ENCODE results near the gene ARL8B. TPM values are rescaled to one million over a fixed set of nuclear protein-coding genes. Genes with fewer than 3 reads are reported as not detected.

ARL8B gene
- total and polyA plus RNA-seq, 9 of the 15 experiments (the other 6 are each of a cell fraction or from before 2014, with no cell fraction given) = 28.5 to 99.4 (median 77.2) TPM

- TF ChIP-seq GTF3C2 (IDR thresholded peaks at IDR 0.05; ENCODE audit: borderline replicate concordance, extremely low read depth, insufficient read length) (no peak), ZKSCAN1 (IDR thresholded peaks at IDR 0.05; ENCODE audit: low read depth, low read length) (peak; percentile 9; the same call in 1 of the 2 replicates), USF1 (CRISPR knock-in tag; IDR thresholded peaks at IDR 0.05) (peak; percentile 47; the same call in 1 of the 2 replicates), HNRNPLL (IDR thresholded peaks at IDR 0.05; ENCODE audit: low read depth, low read length, poor library complexity, severe bottlenecking) (no peak), ZNF551 (CRISPR knock-in tag; IDR thresholded peaks at IDR 0.05) (no peak), TAF15 (IDR thresholded peaks at IDR 0.05; ENCODE audit: low read depth, low read length) (no peak), SRSF3 (IDR thresholded peaks at IDR 0.05; ENCODE audit: insufficient read depth, low read length) (no peak), ZNF282 (CRISPR knock-in tag; IDR thresholded peaks at IDR 0.05) (no peak), NFIC (IDR thresholded peaks at IDR 0.05) (no peak), E2F4 (CRISPR knock-in tag; IDR thresholded peaks at IDR 0.05; ENCODE audit: low read depth) (no peak), MTA2 (IDR thresholded peaks at IDR 0.05; ENCODE audit: low read depth) (no peak), STAT6 (CRISPR knock-in tag; IDR thresholded peaks at IDR 0.05) (no peak), ARNT (IDR thresholded peaks at IDR 0.05) (peak in 1 of 2 experiments; percentile 85; a peak in 3 of 4 replicates), BCL6 (CRISPR knock-in tag; IDR thresholded peaks at IDR 0.05) (no peak), STAT5A (IDR thresholded peaks at IDR 0.05; ENCODE audit: borderline replicate concordance, low read length) (no peak), MAFK (IDR thresholded peaks at IDR 0.05; ENCODE audit: low read length) (no peak), ZNF165 (CRISPR knock-in tag; IDR thresholded peaks at IDR 0.05; ENCODE audit: borderline replicate concordance) (no peak)
Measured at GRCh38 chr3:5187156-5187919, 65.2 kb downstream of the ARL8B start, which contains the start of gene EDEM1 (continued).

Data from K562 (cell line).